ENCODE measurements around the gene ARL4C. TPM values are rescaled to one million over a fixed set of nuclear protein-coding genes. Genes with fewer than 3 reads are reported as not detected.

Gene ARL4C
- 19.2 and 147 TPM in 2 replicates for total RNA-seq (ENCODE audit: low replicate concordance)

DNA sequence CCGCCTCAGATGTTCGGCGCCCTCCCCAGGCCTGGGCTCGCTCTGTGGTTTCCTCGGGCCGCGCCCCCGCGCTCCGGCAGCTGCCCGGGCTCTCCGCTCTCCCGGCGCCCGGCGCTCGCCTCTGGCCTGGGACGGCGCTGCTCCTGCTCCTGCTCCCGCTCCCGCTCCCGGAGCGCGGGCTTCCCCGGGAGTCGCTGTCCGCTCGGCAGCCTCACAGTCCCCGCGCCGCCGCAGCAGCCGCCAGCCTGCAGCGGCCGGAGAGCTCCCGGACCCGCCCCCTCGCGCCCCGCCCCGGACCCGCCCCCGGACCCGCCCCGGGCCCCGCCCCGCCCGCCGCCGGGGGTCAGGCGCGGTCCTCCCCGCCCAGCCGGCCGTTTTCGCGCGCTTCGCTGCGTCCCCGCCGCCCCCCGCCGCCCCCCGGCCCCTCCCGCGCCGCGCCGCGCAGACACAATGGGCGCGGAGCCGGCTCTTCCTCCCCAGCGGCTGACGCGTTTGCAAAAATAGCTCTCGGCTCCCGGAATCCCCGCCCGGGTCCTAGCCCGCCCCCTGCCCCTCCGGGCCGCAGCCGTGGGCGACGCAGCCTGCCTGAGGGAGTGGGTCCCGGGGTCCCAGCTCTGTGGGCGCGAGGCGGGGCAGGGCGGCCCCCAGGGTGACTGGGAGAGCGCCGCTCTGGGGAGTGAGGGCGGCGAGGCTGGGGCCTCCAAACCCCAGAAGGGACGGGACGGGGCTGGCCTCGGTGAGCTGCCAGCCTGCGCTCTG lies at the start of gene ARL4C:
ARL4C (minus strand) TSS at position 247 of the 759 bp plus-strand sequence. CDS start 495 bp downstream, outside the sequence.

All from smooth muscle cell of the coronary artery (primary cell).